Measurements from ENCODE around the gene HPSE2.

- TF ChIP-seq EZH2 (IDR thresholded peaks at IDR 0.05; ENCODE audit: borderline replicate concordance, low read depth, low read length, severe bottlenecking) (no peak), CTCF (IDR thresholded peaks at IDR 0.05; ENCODE audit: borderline replicate concordance, extremely low read depth, low read length, poor library complexity, severe bottlenecking) (no peak)
Measured at GRCh38 chr10:98959379-98959778, 276.3 kb downstream of the HPSE2 start.

Measured in DND-41 (cell line).